Measurements from ENCODE around the gene ELOF1.
A peak's percentile ranks its signal among the peaks of the same experiment; 100 is the strongest.
"Not testable (repeated sequence)": the region's sequence is repeated elsewhere in the genome, so short reads cannot be mapped to it uniquely, and the experiment has no call there.

The ELOF1 gene

DNA sequence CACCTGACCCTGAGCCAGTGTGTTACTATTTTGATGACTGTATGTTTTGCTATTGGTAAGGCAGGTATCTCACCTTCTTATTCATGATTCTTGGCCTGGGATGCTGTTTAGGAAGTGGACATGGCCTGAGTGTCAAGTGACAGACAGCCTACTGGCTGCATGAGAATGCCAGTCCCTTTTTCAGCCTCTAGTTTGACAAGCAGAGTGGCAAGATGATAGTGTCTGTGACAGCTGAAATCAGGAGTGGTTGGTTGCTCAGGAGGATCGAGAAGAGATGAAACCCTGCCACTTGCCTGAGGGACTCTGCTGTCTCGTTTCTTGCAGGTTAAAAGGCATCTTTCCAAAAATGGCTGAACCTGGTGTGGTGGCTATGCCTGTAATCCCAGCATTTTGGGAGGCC, 7.1 kb upstream of the ELOF1 start:
- no peaks in the 10 kb centered on the region for H3K9me3 ChIP-seq (ENCODE audit: control insufficient read depth, insufficient read depth, low read depth, low read length)
- H3K4me1 ChIP-seq (ENCODE audit: control insufficient read depth, insufficient read depth, low read length): no peaks in the 10 kb centered on the region
- TF ChIP-seq, protein P1, sequence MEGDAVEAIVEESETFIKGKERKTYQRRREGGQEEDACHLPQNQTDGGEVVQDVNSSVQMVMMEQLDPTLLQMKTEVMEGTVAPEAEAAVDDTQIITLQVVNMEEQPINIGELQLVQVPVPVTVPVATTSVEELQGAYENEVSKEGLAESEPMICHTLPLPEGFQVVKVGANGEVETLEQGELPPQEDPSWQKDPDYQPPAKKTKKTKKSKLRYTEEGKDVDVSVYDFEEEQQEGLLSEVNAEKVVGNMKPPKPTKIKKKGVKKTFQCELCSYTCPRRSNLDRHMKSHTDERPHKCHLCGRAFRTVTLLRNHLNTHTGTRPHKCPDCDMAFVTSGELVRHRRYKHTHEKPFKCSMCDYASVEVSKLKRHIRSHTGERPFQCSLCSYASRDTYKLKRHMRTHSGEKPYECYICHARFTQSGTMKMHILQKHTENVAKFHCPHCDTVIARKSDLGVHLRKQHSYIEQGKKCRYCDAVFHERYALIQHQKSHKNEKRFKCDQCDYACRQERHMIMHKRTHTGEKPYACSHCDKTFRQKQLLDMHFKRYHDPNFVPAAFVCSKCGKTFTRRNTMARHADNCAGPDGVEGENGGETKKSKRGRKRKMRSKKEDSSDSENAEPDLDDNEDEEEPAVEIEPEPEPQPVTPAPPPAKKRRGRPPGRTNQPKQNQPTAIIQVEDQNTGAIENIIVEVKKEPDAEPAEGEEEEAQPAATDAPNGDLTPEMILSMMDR (tag by site-specific recombination; IDR thresholded peaks at IDR 0.05): no peak
- TF ChIP-seq ZBTB17 (tag by site-specific recombination; IDR thresholded peaks at IDR 0.05) (no peak), ZNF624 (tag by site-specific recombination; IDR thresholded peaks at IDR 0.05) (no peak), ZNF2 (tag by site-specific recombination; IDR thresholded peaks at IDR 0.05) (no peak), ZNF175 (tag by site-specific recombination; IDR thresholded peaks at IDR 0.05) (no peak), ZFHX2 (tag by site-specific recombination; conservative IDR thresholded peaks at IDR 0.05) (no peak), FEZF1 (tag by site-specific recombination; IDR thresholded peaks at IDR 0.05) (no peak)
- ChIA-PET POLR2A (interaction anchor here (0.6 kb wide), 1 partner anchor 28 kb away, joined by 3 read pairs; no protein-coding TSS in a partner anchor), CTCF (interaction anchor here (0.6 kb wide), 1 partner anchor 19 kb away, joined by 3 read pairs; no protein-coding TSS in a partner anchor)
- H3K36me3 ChIP-seq (ENCODE audit: control insufficient read depth in 2 of 2, insufficient read depth in 1 of 2, low read length in 2 of 2): no peaks in the 10 kb centered on the region
- H3K4me3 ChIP-seq (ENCODE audit: low read depth, low read length): no peak overlapping the region
- no peak overlapping the region for H3K27ac ChIP-seq (ENCODE audit: extremely low read depth, low read depth, low read length)

DNA sequence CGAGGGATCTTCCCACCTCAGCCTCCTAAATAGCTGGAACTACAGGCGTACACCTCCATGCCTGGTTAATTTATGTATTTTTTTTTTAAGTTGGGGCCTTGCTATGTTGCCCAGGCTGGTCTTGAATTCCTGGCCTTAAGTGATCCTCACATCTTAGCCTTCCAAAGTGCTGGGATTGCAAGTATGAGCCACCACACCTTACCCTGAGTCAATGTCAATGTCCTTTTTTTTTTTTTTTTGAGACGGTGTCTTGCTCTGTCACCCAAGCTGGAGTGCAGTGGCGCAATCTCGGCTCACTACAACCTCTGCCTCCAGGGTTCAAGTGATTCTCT, 6.6 kb upstream of the ELOF1 start:
- CTCF ChIA-PET; H3K4me3 ChIP-seq (ENCODE audit: low read depth, low read length); H3K36me3 ChIP-seq (ENCODE audit: control insufficient read depth in 2 of 2, insufficient read depth in 1 of 2, low read length in 2 of 2); POLR2A ChIA-PET; H3K9me3 ChIP-seq (ENCODE audit: control insufficient read depth, insufficient read depth, low read depth, low read length); H3K4me1 ChIP-seq (ENCODE audit: control insufficient read depth, insufficient read depth, low read length); H3K27ac ChIP-seq (ENCODE audit: extremely low read depth, low read depth, low read length): not testable (repeated sequence)
- TF ChIP-seq, protein P2, sequence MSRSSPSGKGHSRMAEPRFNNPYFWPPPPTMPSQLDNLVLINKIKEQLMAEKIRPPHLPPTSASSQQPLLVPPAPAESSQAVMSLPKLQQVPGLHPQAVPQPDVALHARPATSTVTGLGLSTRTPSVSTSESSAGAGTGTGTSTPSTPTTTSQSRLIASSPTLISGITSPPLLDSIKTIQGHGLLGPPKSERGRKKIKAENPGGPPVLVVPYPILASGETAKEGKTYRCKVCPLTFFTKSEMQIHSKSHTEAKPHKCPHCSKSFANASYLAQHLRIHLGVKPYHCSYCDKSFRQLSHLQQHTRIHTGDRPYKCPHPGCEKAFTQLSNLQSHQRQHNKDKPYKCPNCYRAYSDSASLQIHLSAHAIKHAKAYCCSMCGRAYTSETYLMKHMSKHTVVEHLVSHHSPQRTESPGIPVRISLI (tag by site-specific recombination; IDR thresholded peaks at IDR 0.05): peak; percentile 46; the same call in 1 of the 2 replicates

DNA sequence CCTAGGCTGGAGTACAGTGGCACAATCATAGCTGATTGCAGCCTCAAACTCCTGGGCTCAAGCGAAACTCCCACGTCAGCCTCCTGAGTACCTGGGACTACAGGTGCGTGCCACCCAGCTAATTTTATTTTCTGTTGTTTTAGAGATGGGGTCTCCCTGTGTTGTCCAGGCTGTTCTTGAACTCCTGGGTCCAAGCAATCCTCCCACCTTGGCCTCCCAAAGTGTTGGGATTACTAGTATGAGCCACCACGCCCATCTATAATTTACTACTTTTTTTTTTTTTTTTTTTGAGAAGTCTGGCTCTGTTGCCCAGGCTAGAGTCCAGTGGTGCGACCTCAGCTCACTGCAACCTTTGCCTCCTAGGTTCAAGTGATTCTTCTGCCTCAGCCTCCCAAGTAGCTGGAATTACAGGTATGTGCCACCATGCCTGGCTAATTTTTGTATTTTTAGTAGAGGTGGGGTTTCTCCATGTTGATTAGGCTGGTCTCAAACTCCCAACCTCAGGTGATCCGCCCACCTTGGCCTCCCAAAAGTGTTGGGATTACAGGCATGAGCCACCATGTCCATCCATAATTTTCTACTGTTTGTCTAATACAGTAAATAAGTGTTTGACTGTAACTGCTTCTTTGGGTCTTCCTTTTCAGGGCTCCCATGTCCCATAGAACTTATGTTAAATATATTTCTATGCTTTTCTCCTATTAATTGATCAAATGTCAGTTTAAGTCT, 5.2 kb upstream of the ELOF1 start:
- H3K36me3 ChIP-seq (ENCODE audit: control insufficient read depth in 2 of 2, insufficient read depth in 1 of 2, low read length in 2 of 2); H3K4me1 ChIP-seq (ENCODE audit: control insufficient read depth, insufficient read depth, low read length); H3K4me3 ChIP-seq (ENCODE audit: low read depth, low read length); H3K9me3 ChIP-seq (ENCODE audit: control insufficient read depth, insufficient read depth, low read depth, low read length); H3K27ac ChIP-seq (ENCODE audit: extremely low read depth, low read depth, low read length); POLR2A ChIA-PET: not testable (repeated sequence)
- CTCF ChIA-PET: interaction anchor here (1.1 kb wide), 1 partner anchor 68 kb away, joined by 5 read pairs; no protein-coding TSS in a partner anchor

DNA sequence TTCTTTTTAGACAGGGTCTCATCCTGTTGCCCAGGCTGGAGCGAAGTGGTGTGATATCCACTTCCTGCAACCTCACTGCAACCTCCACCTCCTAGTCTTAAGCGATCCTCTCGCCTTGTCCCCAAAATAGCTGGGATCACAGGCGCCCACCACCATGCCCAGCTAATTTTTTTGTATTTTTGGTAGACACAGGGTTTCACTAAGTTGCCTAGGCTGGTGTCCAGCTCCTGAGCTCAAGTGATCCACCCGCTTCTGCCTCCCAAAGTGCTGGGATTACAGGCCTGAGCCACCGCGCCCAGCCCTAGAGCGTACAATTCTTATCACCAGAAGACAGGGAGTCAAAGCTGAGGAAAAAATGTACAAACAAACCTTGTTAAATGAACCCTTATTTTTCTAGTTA, 4.5 kb upstream of the ELOF1 start:
- Histone ChIP-seq H3K4me3 (ENCODE audit: low read depth, low read length) (no peak overlapping the region), H3K9me3 (ENCODE audit: control insufficient read depth, insufficient read depth, low read depth, low read length) (no peaks in the 10 kb centered on the region), H3K36me3 (ENCODE audit: control insufficient read depth in 2 of 2, insufficient read depth in 1 of 2, low read length in 2 of 2) (no peaks in the 10 kb centered on the region), H3K4me1 (ENCODE audit: control insufficient read depth, insufficient read depth, low read length) (no peaks in the 10 kb centered on the region), H3K27ac (ENCODE audit: extremely low read depth, low read depth, low read length) (no peak overlapping the region)
- TF ChIP-seq ZNF621 (tag by site-specific recombination; IDR thresholded peaks at IDR 0.05) (no peak), ZFP41 (tag by site-specific recombination; IDR thresholded peaks at IDR 0.05; ENCODE audit: borderline replicate concordance) (no peak), ZNF423 (tag by site-specific recombination; IDR thresholded peaks at IDR 0.05) (no peak), ZNF555 (tag by site-specific recombination; conservative IDR thresholded peaks at IDR 0.05) (no peak), ZNF121 (tag by site-specific recombination; IDR thresholded peaks at IDR 0.05) (no peak), ZBTB1 (tag by site-specific recombination; IDR thresholded peaks at IDR 0.05) (no peak), TCF7L2 (IDR thresholded peaks at IDR 0.05; ENCODE audit: borderline replicate concordance, low read depth, low read length) (no peak)
- TF ChIP-seq, protein P3, sequence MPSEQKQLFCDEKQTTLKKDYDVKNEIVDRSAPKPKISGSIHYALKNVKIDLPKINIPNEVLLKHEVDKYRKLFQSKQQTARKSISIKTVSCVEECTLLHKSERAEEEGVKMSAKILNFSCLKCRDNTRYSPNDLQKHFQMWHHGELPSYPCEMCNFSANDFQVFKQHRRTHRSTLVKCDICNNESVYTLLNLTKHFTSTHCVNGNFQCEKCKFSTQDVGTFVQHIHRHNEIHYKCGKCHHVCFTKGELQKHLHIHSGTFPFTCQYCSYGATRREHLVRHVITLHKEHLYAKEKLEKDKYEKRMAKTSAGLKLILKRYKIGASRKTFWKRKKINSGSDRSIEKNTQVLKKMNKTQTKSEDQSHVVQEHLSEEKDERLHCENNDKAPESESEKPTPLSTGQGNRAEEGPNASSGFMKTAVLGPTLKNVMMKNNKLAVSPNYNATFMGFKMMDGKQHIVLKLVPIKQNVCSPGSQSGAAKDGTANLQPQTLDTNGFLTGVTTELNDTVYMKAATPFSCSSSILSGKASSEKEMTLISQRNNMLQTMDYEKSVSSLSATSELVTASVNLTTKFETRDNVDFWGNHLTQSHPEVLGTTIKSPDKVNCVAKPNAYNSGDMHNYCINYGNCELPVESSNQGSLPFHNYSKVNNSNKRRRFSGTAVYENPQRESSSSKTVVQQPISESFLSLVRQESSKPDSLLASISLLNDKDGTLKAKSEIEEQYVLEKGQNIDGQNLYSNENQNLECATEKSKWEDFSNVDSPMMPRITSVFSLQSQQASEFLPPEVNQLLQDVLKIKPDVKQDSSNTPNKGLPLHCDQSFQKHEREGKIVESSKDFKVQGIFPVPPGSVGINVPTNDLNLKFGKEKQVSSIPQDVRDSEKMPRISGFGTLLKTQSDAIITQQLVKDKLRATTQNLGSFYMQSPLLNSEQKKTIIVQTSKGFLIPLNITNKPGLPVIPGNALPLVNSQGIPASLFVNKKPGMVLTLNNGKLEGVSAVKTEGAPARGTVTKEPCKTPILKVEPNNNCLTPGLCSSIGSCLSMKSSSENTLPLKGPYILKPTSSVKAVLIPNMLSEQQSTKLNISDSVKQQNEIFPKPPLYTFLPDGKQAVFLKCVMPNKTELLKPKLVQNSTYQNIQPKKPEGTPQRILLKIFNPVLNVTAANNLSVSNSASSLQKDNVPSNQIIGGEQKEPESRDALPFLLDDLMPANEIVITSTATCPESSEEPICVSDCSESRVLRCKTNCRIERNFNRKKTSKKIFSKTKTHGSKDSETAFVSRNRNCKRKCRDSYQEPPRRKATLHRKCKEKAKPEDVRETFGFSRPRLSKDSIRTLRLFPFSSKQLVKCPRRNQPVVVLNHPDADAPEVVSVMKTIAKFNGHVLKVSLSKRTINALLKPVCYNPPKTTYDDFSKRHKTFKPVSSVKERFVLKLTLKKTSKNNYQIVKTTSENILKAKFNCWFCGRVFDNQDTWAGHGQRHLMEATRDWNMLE (tag by site-specific recombination; conservative IDR thresholded peaks at IDR 0.05; ENCODE audit: low read depth): no peak
- ChIA-PET CTCF (interaction anchor here (1.1 kb wide), 1 partner anchor 67 kb away, joined by 5 read pairs; no protein-coding TSS in a partner anchor), POLR2A (no interaction called here)
